ENCODE measurements around the gene GPATCH2. TPM values are rescaled to one million over a fixed set of nuclear protein-coding genes. Genes with fewer than 3 reads are reported as not detected.

GPATCH2 gene
- 10.9 TPM for polyA plus RNA-seq (2013, experiment 1 of 2)
- 12.7 TPM for polyA plus RNA-seq (2013, experiment 2 of 2)

GRCh38 chr1:217630711-217631591 lies at the start of gene GPATCH2, which contains the start of gene SPATA17:
Gene GPATCH2, minus strand, starts transcription at chr1:217631090. Its CDS starts 119 bp downstream, at chr1:217630971.
Gene SPATA17, plus strand, starts transcription at chr1:217631344. Its CDS starts 35 bp downstream, at chr1:217631379.
- H3K36me3 ChIP-seq (ENCODE audit: control insufficient read depth, insufficient read depth, low read length): no peaks in the 10 kb centered on the region

GRCh38 chr1:217674028-217674729 lies 43.3 kb upstream of the GPATCH2 start:
- H3K9me3 ChIP-seq (ENCODE audit: control insufficient read depth, low read length): no peaks in the 10 kb centered on the region
- no peak overlapping the region for H3K27ac ChIP-seq (ENCODE audit: low read depth, low read length, severe bottlenecking)
- WGBS, 2 experiments (ENCODE audit: insufficient coverage in 2 of 2): 83 to 95% methylated on average over 1 to 2 of the region's 4 CpGs
- H3K4me1 ChIP-seq (ENCODE audit: control insufficient read depth, insufficient read depth, low read length, poor library complexity, severe bottlenecking): no peaks in the 10 kb centered on the region
- no peaks in the 10 kb centered on the region for H3K36me3 ChIP-seq (ENCODE audit: control insufficient read depth, insufficient read depth, low read length)
- no peak overlapping the region for H3K4me3 ChIP-seq (ENCODE audit: extremely low read depth, insufficient read depth, low read length, poor library complexity, severe bottlenecking)

More at GRCh38 chr1:217630711-217631591, at the start of gene GPATCH2, which contains the start of gene SPATA17:
- Histone ChIP-seq H3K27ac (ENCODE audit: low read depth, low read length, severe bottlenecking) (peak within 1 kb of the TSS; percentile 99), H3K9me3 (ENCODE audit: control insufficient read depth, low read length) (no peaks in the 10 kb centered on the region), H3K4me1 (ENCODE audit: control insufficient read depth, insufficient read depth, low read length, poor library complexity, severe bottlenecking) (no peaks in the 10 kb centered on the region), H3K4me3 (ENCODE audit: extremely low read depth, insufficient read depth, low read length, poor library complexity, severe bottlenecking) (peak within 1 kb of the TSS; percentile 82)
- 2% methylated on average over 12 to 25 of the region's 42 CpGs for WGBS, 2 experiments (ENCODE audit: insufficient coverage in 2 of 2)

DNA sequence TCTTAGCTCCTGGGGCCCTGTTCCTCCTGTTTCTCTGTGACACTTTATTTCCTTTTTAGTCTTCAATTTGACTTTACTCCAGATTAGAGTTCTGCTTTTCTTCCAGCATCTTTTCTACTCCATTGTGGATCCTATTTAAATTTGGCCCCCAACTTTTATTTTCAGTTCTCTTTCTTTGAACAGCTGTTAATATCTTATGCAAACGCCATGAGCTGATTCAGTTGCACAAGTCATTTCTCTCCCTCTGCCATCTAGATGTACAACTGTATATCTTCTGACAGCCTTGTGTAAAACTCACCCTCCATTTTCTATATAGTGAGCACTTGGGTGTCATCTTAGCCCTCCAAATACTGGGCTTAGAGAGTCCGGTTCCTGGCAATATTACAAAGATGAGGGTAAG lies 42.5 kb upstream of the GPATCH2 start:
- H3K36me3 ChIP-seq (ENCODE audit: control insufficient read depth, insufficient read depth, low read length): no peaks in the 10 kb centered on the region
- H3K27ac ChIP-seq (ENCODE audit: low read depth, low read length, severe bottlenecking): no peak overlapping the region
- H3K4me3 ChIP-seq (ENCODE audit: extremely low read depth, insufficient read depth, low read length, poor library complexity, severe bottlenecking): no peak overlapping the region
- H3K4me1 ChIP-seq (ENCODE audit: control insufficient read depth, insufficient read depth, low read length, poor library complexity, severe bottlenecking): no peaks in the 10 kb centered on the region
- 67 to 90% methylated on average over 1 of the region's 2 CpGs for WGBS, 2 experiments (ENCODE audit: insufficient coverage in 2 of 2)
- no peaks in the 10 kb centered on the region for H3K9me3 ChIP-seq (ENCODE audit: control insufficient read depth, low read length)

GRCh38 chr1:217668351-217668940 lies 37.6 kb upstream of the GPATCH2 start:
- Histone ChIP-seq H3K4me3 (ENCODE audit: extremely low read depth, insufficient read depth, low read length, poor library complexity, severe bottlenecking) (no peak overlapping the region), H3K27ac (ENCODE audit: low read depth, low read length, severe bottlenecking) (no peak overlapping the region), H3K36me3 (ENCODE audit: control insufficient read depth, insufficient read depth, low read length) (no peaks in the 10 kb centered on the region), H3K4me1 (ENCODE audit: control insufficient read depth, insufficient read depth, low read length, poor library complexity, severe bottlenecking) (no peaks in the 10 kb centered on the region), H3K9me3 (ENCODE audit: control insufficient read depth, low read length) (no peaks in the 10 kb centered on the region)
- no CpG with 5 or more reads among the region's 2 CpGs for WGBS, 2 experiments (ENCODE audit: insufficient coverage in 2 of 2)

DNA sequence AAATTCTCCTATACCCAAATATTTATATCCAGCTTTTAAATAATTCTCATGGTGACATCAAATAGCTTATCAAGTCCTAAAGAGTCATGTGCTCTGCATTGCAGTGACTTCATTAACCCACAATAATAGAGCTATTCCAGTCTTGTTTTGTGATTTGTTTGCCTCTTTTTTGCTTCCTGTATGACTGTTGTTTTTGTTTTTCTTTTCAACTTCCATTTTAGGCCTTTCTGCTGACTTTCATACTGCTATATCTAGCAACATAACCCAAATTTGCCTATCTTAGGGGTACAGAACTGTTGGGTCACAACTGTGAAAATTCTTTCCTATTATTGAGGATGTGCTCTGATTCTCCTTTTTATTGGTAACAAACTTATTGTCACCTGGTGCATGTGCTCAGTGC lies 30.5 kb upstream of the GPATCH2 start:
- H3K9me3 ChIP-seq (ENCODE audit: control insufficient read depth, low read length): no peaks in the 10 kb centered on the region
- H3K27ac ChIP-seq (ENCODE audit: low read depth, low read length, severe bottlenecking): no peak overlapping the region
- H3K4me3 ChIP-seq (ENCODE audit: extremely low read depth, insufficient read depth, low read length, poor library complexity, severe bottlenecking): no peak overlapping the region
- no peaks in the 10 kb centered on the region for H3K36me3 ChIP-seq (ENCODE audit: control insufficient read depth, insufficient read depth, low read length)
- H3K4me1 ChIP-seq (ENCODE audit: control insufficient read depth, insufficient read depth, low read length, poor library complexity, severe bottlenecking): no peaks in the 10 kb centered on the region

DNA sequence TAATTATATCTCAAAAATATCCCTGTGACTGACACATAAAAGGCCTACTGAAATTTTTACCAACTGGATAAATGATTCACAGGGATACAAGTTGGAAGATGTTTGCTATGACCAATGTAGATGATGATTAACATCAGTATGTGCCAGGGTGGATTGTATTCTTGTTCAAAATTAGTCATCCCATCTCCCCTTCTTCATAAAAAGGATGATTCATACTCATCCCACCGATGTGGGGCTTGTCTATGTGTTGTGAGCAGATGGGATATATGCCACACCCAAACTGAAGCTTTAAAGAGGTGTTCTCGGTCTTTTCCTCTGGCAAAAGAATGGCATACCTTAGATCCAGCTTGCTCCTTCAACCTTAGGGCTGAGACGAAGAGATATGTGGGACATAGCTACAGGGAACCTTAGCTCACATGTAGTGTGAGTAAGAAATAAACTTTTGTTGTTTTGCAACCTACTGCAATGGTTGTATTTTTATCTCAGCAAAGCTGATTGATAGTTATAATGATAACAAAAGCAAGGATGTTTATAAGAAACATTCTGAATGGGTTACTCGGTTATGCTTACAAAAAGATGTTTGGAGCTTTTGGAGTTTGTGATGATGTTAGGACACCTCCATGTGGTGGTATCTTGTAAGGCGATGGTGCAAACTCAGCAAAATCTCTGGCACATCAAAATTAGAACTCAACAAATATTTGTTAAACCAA lies 29.6 kb upstream of the GPATCH2 start:
- no peaks in the 10 kb centered on the region for H3K9me3 ChIP-seq (ENCODE audit: control insufficient read depth, low read length)
- no peak overlapping the region for H3K27ac ChIP-seq (ENCODE audit: low read depth, low read length, severe bottlenecking)
- 83 to 88% methylated on average over 1 of the region's 5 CpGs for WGBS, 2 experiments (ENCODE audit: insufficient coverage in 2 of 2)

GRCh38 chr1:217650674-217651073 lies 19.8 kb upstream of the GPATCH2 start:
- H3K4me3 ChIP-seq (ENCODE audit: extremely low read depth, insufficient read depth, low read length, poor library complexity, severe bottlenecking): no peak overlapping the region
- no CpG with 5 or more reads among the region's 4 CpGs for WGBS, 2 experiments (ENCODE audit: insufficient coverage in 2 of 2)
- H3K4me1 ChIP-seq (ENCODE audit: control insufficient read depth, insufficient read depth, low read length, poor library complexity, severe bottlenecking): no peaks in the 10 kb centered on the region
- H3K36me3 ChIP-seq (ENCODE audit: control insufficient read depth, insufficient read depth, low read length): no peaks in the 10 kb centered on the region
- H3K27ac ChIP-seq (ENCODE audit: low read depth, low read length, severe bottlenecking): no peak overlapping the region
- no peaks in the 10 kb centered on the region for H3K9me3 ChIP-seq (ENCODE audit: control insufficient read depth, low read length)

More for the DNA sequence above, 29.6 kb upstream of the GPATCH2 start:
- no peaks in the 10 kb centered on the region for H3K36me3 ChIP-seq (ENCODE audit: control insufficient read depth, insufficient read depth, low read length)
- no peak overlapping the region for H3K4me3 ChIP-seq (ENCODE audit: extremely low read depth, insufficient read depth, low read length, poor library complexity, severe bottlenecking)
- no peaks in the 10 kb centered on the region for H3K4me1 ChIP-seq (ENCODE audit: control insufficient read depth, insufficient read depth, low read length, poor library complexity, severe bottlenecking)

DNA sequence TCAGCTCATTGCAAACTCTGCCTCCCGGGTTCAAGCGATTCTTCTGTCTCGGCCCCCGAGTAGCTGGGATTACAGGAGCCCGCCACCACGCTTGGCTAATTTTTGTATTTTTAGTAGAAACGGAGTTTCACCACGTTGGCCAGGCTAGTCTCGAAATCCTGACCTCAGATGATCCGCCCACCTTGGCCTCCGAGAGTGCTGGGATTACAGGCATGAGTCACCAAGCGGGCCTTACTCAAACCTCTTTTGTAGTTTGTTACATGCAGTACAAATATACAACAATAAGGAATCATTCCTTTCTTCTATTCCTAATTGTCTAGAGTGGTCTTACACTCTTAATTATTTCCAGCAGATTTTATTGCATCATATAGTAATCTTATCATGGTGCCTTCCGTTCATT lies 16.9 kb upstream of the GPATCH2 start:
- Histone ChIP-seq H3K4me3 (ENCODE audit: extremely low read depth, insufficient read depth, low read length, poor library complexity, severe bottlenecking) (no peak overlapping the region), H3K27ac (ENCODE audit: low read depth, low read length, severe bottlenecking) (no peak overlapping the region), H3K9me3 (ENCODE audit: control insufficient read depth, low read length) (no peaks in the 10 kb centered on the region), H3K36me3 (ENCODE audit: control insufficient read depth, insufficient read depth, low read length) (no peaks in the 10 kb centered on the region), H3K4me1 (ENCODE audit: control insufficient read depth, insufficient read depth, low read length, poor library complexity, severe bottlenecking) (no peaks in the 10 kb centered on the region)
- 87 to 97% methylated on average over 5 to 8 of the region's 13 CpGs for WGBS, 2 experiments (ENCODE audit: insufficient coverage in 2 of 2)

DNA sequence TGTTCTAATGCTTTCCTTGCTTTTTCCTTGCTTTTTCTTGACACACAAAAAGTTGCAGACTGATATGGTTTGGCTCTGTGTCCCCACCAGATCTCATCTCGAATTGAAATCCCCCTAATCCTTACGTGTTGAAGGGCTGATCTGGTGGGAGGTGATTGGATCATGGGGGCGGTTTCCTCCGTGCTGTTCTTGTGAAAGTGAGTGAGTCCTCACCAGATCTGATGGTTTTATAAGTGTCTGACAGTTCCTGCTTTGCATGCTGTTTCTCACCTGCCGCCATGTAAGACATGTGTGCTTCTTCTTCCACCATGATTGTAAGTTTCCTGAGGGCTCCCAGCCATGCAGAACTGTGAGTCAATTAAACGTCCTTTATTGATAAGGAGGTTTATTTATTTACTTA lies 11.6 kb upstream of the GPATCH2 start:
- WGBS, 2 experiments (ENCODE audit: insufficient coverage in 2 of 2): 87 to 100% methylated on average over 2 to 3 of the region's 6 CpGs
- no peaks in the 10 kb centered on the region for H3K36me3 ChIP-seq (ENCODE audit: control insufficient read depth, insufficient read depth, low read length)
- H3K4me1 ChIP-seq (ENCODE audit: control insufficient read depth, insufficient read depth, low read length, poor library complexity, severe bottlenecking): no peaks in the 10 kb centered on the region
- H3K9me3 ChIP-seq (ENCODE audit: control insufficient read depth, low read length): no peaks in the 10 kb centered on the region
- no peak overlapping the region for H3K4me3 ChIP-seq (ENCODE audit: extremely low read depth, insufficient read depth, low read length, poor library complexity, severe bottlenecking)
- no peak overlapping the region for H3K27ac ChIP-seq (ENCODE audit: low read depth, low read length, severe bottlenecking)

GRCh38 chr1:217627431-217627830 lies 3.5 kb downstream of the GPATCH2 start:
- H3K4me3 ChIP-seq (ENCODE audit: extremely low read depth, insufficient read depth, low read length, poor library complexity, severe bottlenecking): no peak overlapping the region
- H3K27ac ChIP-seq (ENCODE audit: low read depth, low read length, severe bottlenecking): no peak overlapping the region
- no peaks in the 10 kb centered on the region for H3K4me1 ChIP-seq (ENCODE audit: control insufficient read depth, insufficient read depth, low read length, poor library complexity, severe bottlenecking)
- H3K9me3 ChIP-seq (ENCODE audit: control insufficient read depth, low read length): no peaks in the 10 kb centered on the region
- 79 to 87% methylated on average over 2 of the region's 3 CpGs for WGBS, 2 experiments (ENCODE audit: insufficient coverage in 2 of 2)
- no peaks in the 10 kb centered on the region for H3K36me3 ChIP-seq (ENCODE audit: control insufficient read depth, insufficient read depth, low read length)

Data from mesodermal cell (in vitro differentiated cells).